OCI-LY3 (cell line): ENCODE measurements around the gene PPP1R2B.

ENCODE experiments used
- EZH2phosphoT487 ChIP-seq: fragments of 200-600 bp; shearing (Covaris generic); IDR thresholded peaks from 2 replicates; pipeline ENCODE4 v1.6.1; 2018; ENCODE audit warnings: antibody characterized with exemption, mixed run types, low read depth
- TF ChIP-seq, protein P1 (sequence below): fragments of 200-600, 300-600 bp; sonication (generic); IDR thresholded peaks from 2 replicates; pipeline ENCODE4 v1.5.1; 2014; ENCODE audit warnings: antibody characterized with exemption, low read length, low read depth

- TF ChIP-seq, protein P1, sequence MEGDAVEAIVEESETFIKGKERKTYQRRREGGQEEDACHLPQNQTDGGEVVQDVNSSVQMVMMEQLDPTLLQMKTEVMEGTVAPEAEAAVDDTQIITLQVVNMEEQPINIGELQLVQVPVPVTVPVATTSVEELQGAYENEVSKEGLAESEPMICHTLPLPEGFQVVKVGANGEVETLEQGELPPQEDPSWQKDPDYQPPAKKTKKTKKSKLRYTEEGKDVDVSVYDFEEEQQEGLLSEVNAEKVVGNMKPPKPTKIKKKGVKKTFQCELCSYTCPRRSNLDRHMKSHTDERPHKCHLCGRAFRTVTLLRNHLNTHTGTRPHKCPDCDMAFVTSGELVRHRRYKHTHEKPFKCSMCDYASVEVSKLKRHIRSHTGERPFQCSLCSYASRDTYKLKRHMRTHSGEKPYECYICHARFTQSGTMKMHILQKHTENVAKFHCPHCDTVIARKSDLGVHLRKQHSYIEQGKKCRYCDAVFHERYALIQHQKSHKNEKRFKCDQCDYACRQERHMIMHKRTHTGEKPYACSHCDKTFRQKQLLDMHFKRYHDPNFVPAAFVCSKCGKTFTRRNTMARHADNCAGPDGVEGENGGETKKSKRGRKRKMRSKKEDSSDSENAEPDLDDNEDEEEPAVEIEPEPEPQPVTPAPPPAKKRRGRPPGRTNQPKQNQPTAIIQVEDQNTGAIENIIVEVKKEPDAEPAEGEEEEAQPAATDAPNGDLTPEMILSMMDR: no peak
- no peak for TF ChIP-seq EZH2phosphoT487
Observed at GRCh38 chr5:156871212-156871611, 21.1 kb downstream of the PPP1R2B start.
